Measurements from ENCODE around the gene PRPH.
A peak's percentile ranks its signal among the peaks of the same experiment; 100 is the strongest.
"Not testable (repeated sequence)": the region's sequence is repeated elsewhere in the genome, so short reads cannot be mapped to it uniquely, and the experiment has no call there.

PRPH gene

DNA sequence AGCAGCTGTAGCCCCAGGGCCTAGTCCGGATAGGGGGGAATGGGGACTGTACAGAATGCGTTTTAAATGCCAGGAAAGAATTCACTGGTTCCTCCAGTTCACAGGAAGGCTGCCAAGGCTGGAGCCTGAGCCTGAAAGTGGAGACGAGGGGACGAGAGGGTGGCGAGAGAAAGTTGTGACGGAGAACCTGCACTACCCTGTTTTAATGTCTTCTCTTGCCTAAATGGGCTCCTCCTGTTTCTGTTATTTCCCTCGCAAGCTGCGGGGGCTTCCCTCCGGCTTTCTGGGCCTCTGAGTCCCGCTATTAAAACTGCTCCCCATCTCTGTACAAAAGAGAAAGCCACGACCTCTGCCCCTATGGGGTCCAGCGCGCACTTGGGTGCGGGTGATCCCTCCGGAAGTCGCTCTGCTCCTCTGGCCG lies 37.5 kb downstream of the PRPH start:
- no peaks in the 10 kb centered on the region for H3K36me3 ChIP-seq (ENCODE audit: control insufficient read depth, insufficient read depth, low read length)
- H3K27me3 ChIP-seq (replicated peaks; ENCODE audit: control insufficient read depth, insufficient read depth, low read length, poor library complexity, severe bottlenecking) = peaks cover 36% of the 10 kb centered on the region
- no peak for DNase-seq
- H3K4me1 ChIP-seq (ENCODE audit: control insufficient read depth, insufficient read depth, low read length, poor library complexity, severe bottlenecking) = peaks cover 14% of the 10 kb centered on the region
- H3K4me3 ChIP-seq (ENCODE audit: insufficient read depth, low read depth, low read length, poor library complexity, severe bottlenecking) = no peak overlapping the region
- H3K27ac ChIP-seq (ENCODE audit: insufficient read depth, low read length, poor library complexity, severe bottlenecking) = no peak overlapping the region
- no peaks in the 10 kb centered on the region for H3K9me3 ChIP-seq (ENCODE audit: control insufficient read depth, low read length)

DNA sequence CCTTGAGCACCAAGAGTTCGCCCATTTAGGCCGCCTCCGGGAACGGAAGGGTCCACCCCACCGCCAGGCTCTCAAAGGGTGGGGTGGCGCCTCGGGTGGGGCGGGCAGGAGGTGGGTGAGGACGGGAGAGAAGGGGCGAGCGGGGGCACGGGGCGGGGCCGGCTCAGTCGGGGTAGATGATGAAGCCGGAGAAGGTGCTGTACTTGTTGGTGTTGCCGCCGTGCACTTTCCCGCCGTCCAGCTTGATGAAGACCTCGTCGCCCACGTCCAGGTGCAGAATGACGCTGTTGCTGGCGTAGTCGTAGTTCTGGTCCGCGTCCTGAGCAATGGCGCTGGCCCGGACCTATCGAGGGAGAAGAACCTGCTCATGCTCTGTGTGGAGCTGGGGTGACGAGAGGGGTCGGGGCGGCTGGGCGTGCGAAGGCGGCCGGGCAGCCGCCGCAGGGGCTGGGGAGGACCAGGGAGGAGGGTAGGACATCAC lies 38.0 kb downstream of the PRPH start:
- no peak overlapping the region for H3K4me3 ChIP-seq (ENCODE audit: insufficient read depth, low read depth, low read length, poor library complexity, severe bottlenecking)

DNA sequence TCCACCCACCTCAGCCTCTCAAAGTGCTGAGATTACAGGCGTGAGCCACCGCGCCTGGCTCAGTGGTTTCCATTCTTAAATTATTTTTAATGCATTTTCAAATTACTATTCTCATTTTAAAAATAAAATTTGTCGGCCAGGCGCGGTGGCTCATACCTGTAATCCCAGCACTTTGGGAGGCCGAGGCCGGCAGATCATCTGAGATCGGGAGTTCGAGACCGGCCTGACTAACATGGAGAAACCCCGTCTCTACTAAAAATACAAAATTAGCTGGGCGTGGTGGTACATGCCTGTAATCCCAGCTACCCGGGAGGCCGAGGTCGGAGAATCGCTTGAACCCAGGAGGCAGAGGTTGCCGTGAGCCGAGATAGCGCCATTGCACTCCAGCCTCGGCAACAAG lies 38.8 kb downstream of the PRPH start:
- peaks cover 16% of the 10 kb centered on the region for H3K4me1 ChIP-seq (ENCODE audit: control insufficient read depth, insufficient read depth, low read length, poor library complexity, severe bottlenecking)
- not testable (repeated sequence) for H3K27ac ChIP-seq (ENCODE audit: insufficient read depth, low read length, poor library complexity, severe bottlenecking); H3K36me3 ChIP-seq (ENCODE audit: control insufficient read depth, insufficient read depth, low read length)

More for the DNA sequence above, 38.0 kb downstream of the PRPH start:
- no peak overlapping the region for H3K27ac ChIP-seq (ENCODE audit: insufficient read depth, low read length, poor library complexity, severe bottlenecking)
- H3K9me3 ChIP-seq (ENCODE audit: control insufficient read depth, low read length) = no peaks in the 10 kb centered on the region
- peaks cover 16% of the 10 kb centered on the region for H3K4me1 ChIP-seq (ENCODE audit: control insufficient read depth, insufficient read depth, low read length, poor library complexity, severe bottlenecking)
- no peaks in the 10 kb centered on the region for H3K36me3 ChIP-seq (ENCODE audit: control insufficient read depth, insufficient read depth, low read length)
- H3K27me3 ChIP-seq (replicated peaks; ENCODE audit: control insufficient read depth, insufficient read depth, low read length, poor library complexity, severe bottlenecking) = peaks cover 36% of the 10 kb centered on the region
- no peak for DNase-seq

DNA sequence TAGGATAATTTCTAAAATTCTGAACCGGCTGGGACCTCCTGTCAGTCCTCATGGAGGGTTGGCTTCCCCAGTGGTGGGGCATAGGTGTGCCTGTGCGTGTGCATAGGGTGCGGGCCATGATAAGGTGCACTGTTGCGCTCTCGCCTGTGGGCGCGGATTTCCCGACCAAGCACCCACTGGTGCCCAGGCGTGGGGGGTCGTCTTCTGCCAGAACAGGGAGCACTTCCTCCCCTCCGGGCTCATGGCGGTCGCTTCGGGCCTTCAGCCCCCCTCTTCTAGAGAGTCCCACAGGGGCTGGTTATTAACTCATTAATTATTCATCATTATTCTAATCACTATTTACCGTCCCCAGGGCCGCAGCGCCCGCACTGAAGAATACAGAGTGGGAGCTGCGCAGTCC lies 39.3 kb downstream of the PRPH start:
- Histone ChIP-seq H3K27me3 (replicated peaks; ENCODE audit: control insufficient read depth, insufficient read depth, low read length, poor library complexity, severe bottlenecking) (peaks cover 36% of the 10 kb centered on the region), H3K4me3 (ENCODE audit: insufficient read depth, low read depth, low read length, poor library complexity, severe bottlenecking) (no peak overlapping the region), H3K4me1 (ENCODE audit: control insufficient read depth, insufficient read depth, low read length, poor library complexity, severe bottlenecking) (peaks cover 16% of the 10 kb centered on the region), H3K36me3 (ENCODE audit: control insufficient read depth, insufficient read depth, low read length) (no peaks in the 10 kb centered on the region), H3K9me3 (ENCODE audit: control insufficient read depth, low read length) (no peaks in the 10 kb centered on the region), H3K27ac (ENCODE audit: insufficient read depth, low read length, poor library complexity, severe bottlenecking) (no peak overlapping the region)
- DNase-seq = no peak

More for the DNA sequence above, 38.8 kb downstream of the PRPH start:
- H3K4me3 ChIP-seq (ENCODE audit: insufficient read depth, low read depth, low read length, poor library complexity, severe bottlenecking); DNase-seq; H3K9me3 ChIP-seq (ENCODE audit: control insufficient read depth, low read length): not testable (repeated sequence)
- H3K27me3 ChIP-seq (replicated peaks; ENCODE audit: control insufficient read depth, insufficient read depth, low read length, poor library complexity, severe bottlenecking) = peaks cover 36% of the 10 kb centered on the region

DNA sequence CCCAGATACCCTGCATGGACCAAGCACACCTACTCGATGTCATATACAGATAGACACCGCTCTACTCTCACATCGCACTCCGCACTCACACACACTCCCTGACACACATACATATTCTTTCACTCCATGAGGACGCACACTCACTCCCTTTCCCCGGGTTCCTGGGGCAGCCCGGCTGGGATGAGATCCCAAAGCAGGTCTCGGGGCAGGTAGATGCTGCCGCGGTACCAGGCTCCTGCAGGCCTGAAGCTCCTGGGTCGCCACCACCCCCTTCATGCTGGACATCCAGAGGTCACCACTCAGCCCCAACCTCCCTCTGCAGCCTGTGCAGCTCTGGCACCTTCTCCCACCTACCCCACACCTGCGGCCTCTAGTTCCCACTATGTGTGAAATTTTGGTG lies 39.7 kb downstream of the PRPH start:
- Histone ChIP-seq H3K4me3 (ENCODE audit: insufficient read depth, low read depth, low read length, poor library complexity, severe bottlenecking) (no peak overlapping the region), H3K27ac (ENCODE audit: insufficient read depth, low read length, poor library complexity, severe bottlenecking) (no peak overlapping the region), H3K9me3 (ENCODE audit: control insufficient read depth, low read length) (no peaks in the 10 kb centered on the region), H3K36me3 (ENCODE audit: control insufficient read depth, insufficient read depth, low read length) (no peaks in the 10 kb centered on the region), H3K4me1 (ENCODE audit: control insufficient read depth, insufficient read depth, low read length, poor library complexity, severe bottlenecking) (peaks cover 16% of the 10 kb centered on the region), H3K27me3 (replicated peaks; ENCODE audit: control insufficient read depth, insufficient read depth, low read length, poor library complexity, severe bottlenecking) (peaks cover 36% of the 10 kb centered on the region)
- DNase-seq = no peak

DNA sequence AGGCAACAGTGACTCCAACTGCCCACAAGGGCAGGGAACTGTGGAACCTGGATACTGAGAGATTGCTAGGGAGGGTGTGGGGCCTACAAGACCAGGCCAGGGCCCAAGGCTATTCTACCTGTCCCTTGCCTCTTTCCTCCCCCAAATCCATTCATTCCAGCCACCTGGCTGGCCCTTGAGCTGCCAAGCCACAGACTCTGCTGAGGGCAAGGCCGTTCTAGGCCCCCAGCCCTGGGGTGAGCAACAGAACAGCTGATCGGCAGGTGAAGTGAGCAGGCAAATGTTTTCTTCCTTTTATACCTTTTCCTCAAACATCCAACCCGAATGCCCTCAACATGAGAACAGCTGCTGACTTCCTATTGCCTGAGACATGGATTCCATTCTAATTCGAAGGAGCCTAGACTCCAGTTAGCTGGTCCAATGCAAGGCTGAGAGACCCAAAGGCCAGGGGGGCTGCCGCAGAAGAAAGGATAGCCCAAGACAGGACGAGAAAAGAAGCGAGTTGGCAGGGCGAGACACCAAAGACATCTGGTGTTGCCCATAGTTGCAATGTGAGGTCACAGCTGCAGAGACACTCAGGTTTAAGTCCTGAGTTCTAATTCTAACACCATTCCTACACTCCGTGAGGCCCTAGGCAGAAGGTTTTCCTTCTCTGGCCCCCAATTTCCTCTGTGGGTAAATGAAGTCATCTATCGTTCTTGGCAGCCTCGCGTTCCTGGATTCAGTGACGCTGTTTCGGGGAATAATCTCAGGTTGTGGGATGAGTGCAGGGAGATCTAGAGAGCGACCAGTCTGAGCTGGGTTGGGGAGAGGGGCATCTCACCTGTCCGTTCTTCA lies 40.4 kb downstream of the PRPH start:
- Histone ChIP-seq H3K4me3 (ENCODE audit: insufficient read depth, low read depth, low read length, poor library complexity, severe bottlenecking) (no peak overlapping the region), H3K27me3 (replicated peaks; ENCODE audit: control insufficient read depth, insufficient read depth, low read length, poor library complexity, severe bottlenecking) (peaks cover 36% of the 10 kb centered on the region)
- no peak for DNase-seq

DNA sequence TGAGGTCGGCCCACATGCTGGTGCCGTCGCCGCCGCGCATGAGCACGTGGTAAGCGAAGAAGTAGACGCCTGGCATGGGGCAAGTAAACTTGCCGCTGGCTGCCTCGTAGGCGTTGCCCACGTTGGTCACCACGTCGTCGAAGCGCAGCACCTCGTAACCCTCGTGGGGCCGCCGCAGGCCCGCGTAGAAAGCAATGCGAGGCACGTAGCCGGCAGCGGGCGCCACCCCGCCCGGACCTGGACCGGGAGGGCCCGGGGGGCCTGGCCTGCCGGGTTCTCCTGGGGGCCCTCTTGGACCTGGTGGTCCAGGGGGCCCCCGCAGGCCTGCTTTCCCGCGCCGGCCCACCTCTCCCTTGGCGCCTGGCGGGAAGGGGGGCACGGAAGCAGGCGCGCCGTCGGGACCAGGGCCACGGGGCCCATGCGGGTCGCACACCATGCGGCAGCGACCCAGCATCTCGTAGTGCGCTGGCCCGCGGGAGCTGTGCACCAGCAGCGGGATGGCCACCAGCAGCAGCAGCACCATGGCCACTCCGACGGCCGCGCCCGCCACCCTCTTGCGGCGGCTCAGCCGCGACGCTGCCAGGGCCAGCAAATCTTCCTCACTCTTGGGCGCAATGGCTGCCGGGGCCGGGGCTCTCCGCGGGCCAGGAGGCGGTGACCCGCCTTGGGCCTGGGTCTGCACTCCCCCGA lies 41.2 kb downstream of the PRPH start:
- Histone ChIP-seq H3K27me3 (replicated peaks; ENCODE audit: control insufficient read depth, insufficient read depth, low read length, poor library complexity, severe bottlenecking) (peaks cover 36% of the 10 kb centered on the region), H3K27ac (ENCODE audit: insufficient read depth, low read length, poor library complexity, severe bottlenecking) (no peak overlapping the region), H3K9me3 (ENCODE audit: control insufficient read depth, low read length) (no peaks in the 10 kb centered on the region), H3K4me3 (ENCODE audit: insufficient read depth, low read depth, low read length, poor library complexity, severe bottlenecking) (no peak overlapping the region), H3K36me3 (ENCODE audit: control insufficient read depth, insufficient read depth, low read length) (no peaks in the 10 kb centered on the region), H3K4me1 (ENCODE audit: control insufficient read depth, insufficient read depth, low read length, poor library complexity, severe bottlenecking) (peaks cover 16% of the 10 kb centered on the region)
- no peak for DNase-seq

More for the DNA sequence above, 40.4 kb downstream of the PRPH start:
- peaks cover 16% of the 10 kb centered on the region for H3K4me1 ChIP-seq (ENCODE audit: control insufficient read depth, insufficient read depth, low read length, poor library complexity, severe bottlenecking)
- no peak overlapping the region for H3K27ac ChIP-seq (ENCODE audit: insufficient read depth, low read length, poor library complexity, severe bottlenecking)
- no peaks in the 10 kb centered on the region for H3K9me3 ChIP-seq (ENCODE audit: control insufficient read depth, low read length)
- no peaks in the 10 kb centered on the region for H3K36me3 ChIP-seq (ENCODE audit: control insufficient read depth, insufficient read depth, low read length)

DNA sequence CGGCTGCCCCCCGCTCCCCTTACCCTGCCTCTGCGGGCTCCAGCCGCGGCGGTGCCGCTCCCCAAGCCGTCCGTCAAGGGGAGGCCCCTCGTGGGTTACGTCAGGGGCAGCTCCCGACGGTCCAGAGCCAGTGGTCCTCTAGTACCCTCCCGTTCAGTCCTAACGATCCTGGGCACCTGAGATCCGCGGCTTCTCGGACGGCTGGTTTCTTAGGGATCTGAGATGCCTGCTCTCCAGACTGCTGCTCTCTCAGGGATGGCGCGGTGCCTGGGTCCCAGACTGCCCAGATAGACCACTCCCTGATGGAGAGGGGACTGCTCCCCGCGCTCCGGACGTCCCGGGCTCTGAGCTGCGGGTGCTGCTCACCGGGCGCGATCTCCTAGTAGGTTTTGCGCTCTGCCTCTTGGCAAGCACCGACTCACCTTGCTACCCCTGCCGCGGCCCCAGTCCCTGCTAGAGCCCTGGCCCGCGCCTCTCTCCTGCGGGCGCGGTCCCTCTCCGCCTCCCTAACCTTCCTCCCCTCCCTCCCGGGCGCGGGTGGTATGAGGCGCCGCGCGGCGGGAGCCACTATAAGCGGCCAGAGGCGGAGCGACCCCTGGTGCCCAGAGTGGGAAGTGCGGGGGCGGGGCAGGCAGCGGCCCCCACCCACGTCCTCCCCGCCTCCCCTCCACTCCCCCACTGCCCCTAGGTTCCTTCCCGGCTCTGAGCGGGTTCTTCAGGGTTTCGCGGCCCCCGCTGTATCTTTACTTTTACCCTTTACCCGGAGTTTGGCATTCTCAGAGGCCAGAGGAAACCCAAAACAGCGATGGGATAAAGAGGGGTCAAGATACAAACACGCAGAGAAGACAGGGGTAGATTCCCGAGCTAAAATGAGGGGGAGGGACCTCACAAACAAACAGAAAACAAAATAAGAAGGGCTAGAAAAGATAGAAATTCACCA lies 42.0 kb downstream of the PRPH start, which contains the start of gene C1QL4:
C1QL4 (minus strand) TSS at position 544 of the 940 bp plus-strand sequence. CDS start 711 bp downstream, outside the sequence.
- peaks cover 36% of the 10 kb centered on the region for H3K27me3 ChIP-seq (replicated peaks; ENCODE audit: control insufficient read depth, insufficient read depth, low read length, poor library complexity, severe bottlenecking)
- peak; percentile 74 to 81 (median 81) for DNase-seq
- peaks cover 19% of the 10 kb centered on the region for H3K4me1 ChIP-seq (ENCODE audit: control insufficient read depth, insufficient read depth, low read length, poor library complexity, severe bottlenecking)
- no peak within 1 kb of the TSS for H3K27ac ChIP-seq (ENCODE audit: insufficient read depth, low read length, poor library complexity, severe bottlenecking)
- H3K36me3 ChIP-seq (ENCODE audit: control insufficient read depth, insufficient read depth, low read length) = no peaks in the 10 kb centered on the region
- peak within 1 kb of the TSS; percentile 55 for H3K4me3 ChIP-seq (ENCODE audit: insufficient read depth, low read depth, low read length, poor library complexity, severe bottlenecking)
- no peaks in the 10 kb centered on the region for H3K9me3 ChIP-seq (ENCODE audit: control insufficient read depth, low read length)

DNA sequence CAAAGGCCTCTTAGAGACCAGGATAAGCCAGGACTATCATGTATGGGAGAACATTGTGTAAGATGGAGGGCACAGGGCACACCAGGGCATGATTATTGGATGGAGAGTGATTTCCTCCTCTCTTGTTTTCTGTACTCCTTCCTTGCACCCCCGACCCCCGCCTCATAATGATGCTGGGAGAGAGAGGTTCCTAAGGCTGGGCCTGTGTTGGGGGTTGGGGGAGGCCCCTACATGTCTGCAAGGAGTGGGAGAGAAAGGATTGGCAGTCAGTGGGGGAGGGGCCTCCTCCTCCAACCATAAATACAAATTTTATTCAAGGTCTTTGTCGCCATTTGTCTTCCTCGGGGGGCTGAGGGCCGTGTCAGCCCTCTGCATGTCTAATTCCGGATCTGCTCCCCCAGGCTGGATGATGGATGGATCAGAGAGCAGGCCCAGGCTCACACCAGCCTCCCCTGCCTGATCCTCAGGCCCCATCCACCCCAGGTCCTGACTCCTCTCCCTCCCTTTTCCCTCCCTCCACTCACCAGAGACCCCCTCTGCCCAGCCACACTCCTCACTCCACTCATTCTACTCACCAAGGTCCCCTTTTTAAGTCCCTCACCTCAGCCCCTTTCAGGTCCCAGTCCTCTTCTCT lies 44.0 kb downstream of the PRPH start:
- H3K27me3 ChIP-seq (replicated peaks; ENCODE audit: control insufficient read depth, insufficient read depth, low read length, poor library complexity, severe bottlenecking) = peaks cover 42% of the 10 kb centered on the region

More for the DNA sequence above, 44.0 kb downstream of the PRPH start:
- Histone ChIP-seq H3K36me3 (ENCODE audit: control insufficient read depth, insufficient read depth, low read length) (no peaks in the 10 kb centered on the region), H3K4me3 (ENCODE audit: insufficient read depth, low read depth, low read length, poor library complexity, severe bottlenecking) (no peak overlapping the region), H3K9me3 (ENCODE audit: control insufficient read depth, low read length) (no peaks in the 10 kb centered on the region), H3K4me1 (ENCODE audit: control insufficient read depth, insufficient read depth, low read length, poor library complexity, severe bottlenecking) (peaks cover 40% of the 10 kb centered on the region), H3K27ac (ENCODE audit: insufficient read depth, low read length, poor library complexity, severe bottlenecking) (no peak overlapping the region)
- DNase-seq = no peak
